Left kidney (tissue), 8 donors: Measurements from ENCODE around the gene CCDC198. TPM values are rescaled to one million over a fixed set of nuclear protein-coding genes. Genes with fewer than 3 reads are reported as not detected.

ENCODE experiments used
- DNase-seq: peaks from one replicate; pipeline ENCODE4 v3.0.0-alpha.2; 2013
- long read RNA-seq, 8 donors: transcript quantifications; one replicate each; lab custom pipeline, GENCODE V29; 2026
- polyA plus RNA-seq: library from polyadenylated mRNA; unstranded; fragments of 120-200 nt; gene quantifications from one replicate; pipeline ENCODE4 v1.2.1, GENCODE V29; 2013; ENCODE audit not compliant: insufficient read length

CCDC198 gene
- polyA plus RNA-seq, result 473 TPM
- long read RNA-seq, donor 1, partial matches to known transcripts, result 70 of 81 reads
- long read RNA-seq, donor 1, other reads (novel, unspliced or antisense), result 0 of 81 reads
- long read RNA-seq, donor 2, transcript CCDC198-209 (3 exons, 367 nt), result major isoform, 5 of 285 reads
- long read RNA-seq, donor 2, partial matches to known transcripts, result 272 of 285 reads
- long read RNA-seq, donor 2, other reads (novel, unspliced or antisense), result 0 of 285 reads
- long read RNA-seq, donor 3, partial matches to known transcripts, result 86 of 99 reads
- long read RNA-seq, donor 3, other reads (novel, unspliced or antisense), result 0 of 99 reads
- long read RNA-seq, donor 4, partial matches to known transcripts, result 0 of 1 reads
- long read RNA-seq, donor 4, other reads (novel, unspliced or antisense), result 0 of 1 reads
- long read RNA-seq, donor 5, transcript CCDC198-210 (6 exons, 1,030 nt), result major isoform, 13 of 62 reads
- long read RNA-seq, donor 5, transcript CCDC198-208 (6 exons, 1,187 nt), result minor isoform, 7 of 62 reads
- long read RNA-seq, donor 5, partial matches to known transcripts, result 30 of 62 reads
- long read RNA-seq, donor 5, other reads (novel, unspliced or antisense), result 5 of 62 reads
- long read RNA-seq, donor 6, partial matches to known transcripts, result 15 of 23 reads
- long read RNA-seq, donor 6, other reads (novel, unspliced or antisense), result 0 of 23 reads
- long read RNA-seq, donor 7, transcript CCDC198-209 (3 exons, 367 nt), result major isoform, 6 of 110 reads
- long read RNA-seq, donor 7, transcript CCDC198-208 (6 exons, 1,187 nt), result major isoform, 6 of 110 reads
- long read RNA-seq, donor 7, partial matches to known transcripts, result 90 of 110 reads
- long read RNA-seq, donor 7, other reads (novel, unspliced or antisense), result 0 of 110 reads
- long read RNA-seq, donor 8, partial matches to known transcripts, result 36 of 40 reads
- long read RNA-seq, donor 8, other reads (novel, unspliced or antisense), result 0 of 40 reads

GRCh38 chr14:57493467-57494181 is at the start of gene CCDC198:
Gene CCDC198, minus strand, starts transcription at chr14:57493857. Its CDS starts 142 bp downstream, at chr14:57493715.
- DNase-seq, result peak; percentile 77

DNA sequence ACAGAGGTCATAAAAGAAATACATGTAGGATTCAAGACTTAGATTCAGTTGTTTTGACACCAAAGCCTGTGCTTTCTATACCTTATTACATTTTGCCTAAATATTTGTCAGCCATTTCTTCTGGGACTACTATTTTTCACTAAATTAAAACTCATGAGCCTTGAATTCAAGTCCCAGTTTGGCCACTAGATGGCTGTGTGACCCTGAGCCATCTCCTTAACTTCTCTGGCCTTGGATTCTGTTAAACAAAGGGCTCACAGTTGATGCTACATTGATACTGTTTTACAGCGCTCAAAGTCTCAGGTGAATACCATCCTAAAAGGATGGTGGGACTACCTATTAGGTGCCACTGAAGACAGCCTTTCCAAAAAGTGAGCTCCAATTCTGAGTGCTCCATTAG is 39.6 kb upstream of the CCDC198 start:
- DNase-seq, result no peak

- DNase-seq, result no peak
Measured at GRCh38 chr14:57530571-57530970, 36.9 kb upstream of the CCDC198 start.

GRCh38 chr14:57526942-57527341 is 33.3 kb upstream of the CCDC198 start:
- no peak for DNase-seq

DNA sequence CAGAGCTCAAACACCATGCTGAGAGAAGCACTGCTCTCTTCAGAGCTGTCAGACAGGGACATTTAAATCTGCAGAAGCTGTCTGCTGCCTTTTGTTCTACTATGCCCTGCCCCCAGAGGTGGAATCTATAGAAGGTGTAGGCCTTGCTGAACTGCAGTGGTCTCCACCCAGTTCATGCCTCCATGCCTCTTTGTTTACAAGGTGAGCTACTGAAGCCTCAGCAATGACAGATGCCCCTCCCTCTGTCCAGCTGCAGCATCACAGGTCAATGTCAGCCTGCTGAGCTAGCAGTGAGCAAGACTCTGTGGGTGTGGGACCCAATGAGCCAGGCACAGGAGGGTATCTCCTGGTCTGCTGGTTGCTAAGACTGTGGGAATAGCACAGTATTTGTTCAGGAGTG is 25.4 kb upstream of the CCDC198 start:
- DNase-seq, result no peak

GRCh38 chr14:57512220-57512619 is 18.6 kb upstream of the CCDC198 start:
- DNase-seq, result no peak

DNA sequence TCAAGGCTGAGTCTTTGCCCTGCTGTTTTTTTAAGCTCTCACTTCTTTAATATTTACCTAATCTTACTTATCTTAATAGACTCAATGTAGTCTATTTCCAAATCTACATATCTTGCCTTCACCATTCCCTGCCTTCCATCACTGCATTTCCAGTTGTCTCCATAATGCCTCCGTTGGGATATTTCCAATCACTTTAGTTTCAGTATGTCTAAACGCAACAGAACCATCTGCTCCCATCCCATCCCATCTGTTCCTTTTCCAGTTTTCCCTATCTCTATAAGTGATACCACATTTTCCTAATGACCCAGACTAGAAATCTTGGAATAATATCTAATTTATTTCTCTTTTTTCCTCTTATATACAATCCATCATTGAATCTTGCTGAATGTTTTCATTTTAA is 15.1 kb upstream of the CCDC198 start:
- no peak for DNase-seq

DNA sequence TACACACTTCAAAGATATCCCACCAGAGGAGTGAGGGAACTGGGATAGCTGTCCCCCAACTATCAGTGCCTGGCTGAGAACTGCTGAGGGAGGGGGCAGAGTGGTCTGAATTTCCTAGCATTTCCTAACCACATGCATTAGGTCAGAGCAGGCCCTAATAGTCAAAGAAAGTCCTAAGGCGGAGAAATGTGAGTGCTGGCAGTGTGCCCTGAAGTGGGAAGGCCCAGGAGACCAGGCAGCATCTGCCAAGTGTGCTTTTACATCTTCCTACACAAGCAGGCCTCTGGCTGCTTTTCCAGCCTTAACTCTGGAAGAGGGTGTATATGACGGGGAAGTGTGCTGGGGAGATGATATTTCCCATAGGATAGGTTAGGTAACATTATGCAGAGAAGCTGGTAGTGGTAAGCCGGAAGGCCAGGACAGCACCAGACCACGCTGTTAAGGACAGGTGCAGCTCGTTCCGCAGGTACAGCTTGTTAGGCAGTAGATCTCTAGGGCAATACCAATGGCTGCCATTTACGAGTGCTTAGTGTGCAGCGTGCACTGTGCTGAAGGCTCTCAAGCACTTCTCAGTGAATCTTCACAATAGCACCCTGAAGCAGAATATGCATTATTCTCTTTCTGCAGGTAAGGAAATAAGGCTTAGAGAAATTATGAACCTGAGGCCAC is 9.1 kb upstream of the CCDC198 start:
- no peak for DNase-seq

- no peak for DNase-seq
Measured at GRCh38 chr14:57501039-57501557, 7.4 kb upstream of the CCDC198 start.

GRCh38 chr14:57498659-57499058 is 5.0 kb upstream of the CCDC198 start:
- no peak for DNase-seq

DNA sequence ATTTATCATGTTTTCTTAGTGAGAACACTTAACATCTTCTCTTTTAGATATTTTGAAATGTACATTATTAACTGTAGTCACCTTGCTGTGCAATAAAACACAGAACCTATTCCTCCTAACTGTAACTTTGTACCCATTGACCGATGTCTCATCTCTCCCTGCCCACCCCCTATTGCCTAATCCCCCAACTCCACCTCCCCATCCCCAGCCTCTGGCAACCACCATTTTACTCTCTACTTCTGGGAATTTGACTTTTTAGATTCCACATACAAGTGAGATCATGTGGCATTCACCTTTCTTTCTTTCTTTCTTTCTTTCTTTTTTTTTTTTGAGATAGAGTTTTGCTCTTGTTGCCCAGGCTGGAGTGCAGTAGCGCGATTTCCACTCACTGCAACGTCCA is 4.4 kb upstream of the CCDC198 start:
- DNase-seq, result no peak

DNA sequence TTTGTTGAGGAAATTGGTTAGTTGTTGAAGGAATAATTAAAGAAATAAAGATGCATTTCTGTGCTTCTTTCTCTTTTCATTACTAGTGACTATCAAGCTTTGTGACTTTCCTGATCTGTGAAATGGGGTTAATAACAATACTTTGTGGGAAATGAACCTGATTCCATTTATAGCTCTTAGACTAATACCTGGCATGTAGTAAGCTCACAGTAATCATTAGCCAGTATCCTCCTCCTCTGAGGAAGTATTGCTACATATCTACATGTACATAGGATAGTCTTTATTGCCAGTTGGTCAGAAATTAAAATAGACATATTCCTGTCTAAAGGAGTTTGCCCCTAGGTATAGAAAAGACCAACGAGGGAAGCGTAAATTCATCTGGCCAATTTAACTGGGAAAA is 1.8 kb upstream of the CCDC198 start:
- DNase-seq, result no peak

DNA sequence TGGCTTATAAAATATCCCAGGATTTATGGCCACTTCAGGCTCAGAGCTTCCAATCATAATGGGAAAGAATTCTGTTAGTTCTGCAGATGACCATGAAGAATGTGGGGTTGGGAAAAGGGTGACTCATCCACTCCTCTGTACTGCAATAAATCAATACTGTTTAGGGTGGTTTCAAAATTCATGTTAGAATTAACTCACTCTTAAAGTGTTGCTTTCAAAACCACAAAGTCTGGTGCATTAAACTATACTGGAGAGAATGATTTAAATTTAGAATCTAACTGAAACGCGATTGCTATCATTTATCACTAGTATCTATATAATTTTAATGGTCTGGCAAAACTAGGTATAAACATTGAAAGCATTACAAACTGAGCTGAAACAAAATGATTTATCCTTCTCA is 798 bp downstream of the CCDC198 start:
- DNase-seq, result no peak

GRCh38 chr14:57491640-57492039 is 2.0 kb downstream of the CCDC198 start:
- DNase-seq, result no peak

GRCh38 chr14:57487771-57488170 is 5.9 kb downstream of the CCDC198 start:
- no peak for DNase-seq

DNA sequence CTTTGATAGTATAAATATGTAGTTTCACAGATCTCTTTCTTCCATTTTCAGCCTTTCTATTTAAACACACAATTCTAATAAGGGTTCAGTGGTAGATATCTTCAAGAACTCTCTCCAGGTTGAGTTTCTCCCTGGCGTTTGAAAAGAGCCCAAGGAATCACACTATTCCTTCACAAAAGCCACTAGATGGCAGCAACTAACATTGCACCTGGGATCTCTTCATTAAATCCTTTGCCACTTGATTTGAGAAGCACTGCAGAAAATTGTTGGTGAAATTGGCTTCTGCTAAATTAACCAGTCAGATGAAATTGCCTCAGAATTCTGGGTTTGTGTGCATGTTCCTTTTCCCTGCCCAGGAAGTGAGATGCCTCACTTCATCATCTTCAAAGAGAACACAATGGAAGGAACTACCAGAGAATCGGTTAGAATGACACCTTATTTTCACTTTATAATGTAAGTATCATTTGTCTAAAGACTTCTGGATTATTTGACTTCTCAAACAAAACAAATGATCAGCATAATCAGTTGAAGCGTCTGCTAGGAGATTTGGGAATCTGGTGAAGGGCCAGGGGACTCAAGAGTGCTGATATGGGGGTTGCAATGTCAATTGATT is 6.8 kb downstream of the CCDC198 start:
- DNase-seq, result peak; percentile 63

DNA sequence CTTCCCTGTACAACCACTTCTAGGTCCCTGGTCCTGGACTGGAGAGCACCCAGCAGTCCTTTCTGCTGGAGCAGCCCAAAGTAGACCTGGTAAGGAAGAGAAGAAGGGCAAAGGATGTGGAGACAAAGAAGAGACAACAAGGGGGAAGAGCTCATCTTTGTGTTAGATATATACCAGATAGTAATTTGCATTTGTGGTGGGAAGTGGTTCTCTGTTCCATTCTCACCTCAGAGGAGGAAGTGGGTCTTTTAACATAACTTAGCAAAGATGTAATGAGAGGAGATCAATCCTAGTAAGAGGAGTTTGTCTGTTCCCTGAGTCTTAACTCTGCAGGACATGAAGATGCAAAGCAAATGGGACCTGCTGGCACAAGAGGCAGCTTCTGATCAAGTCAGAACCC is 8.0 kb downstream of the CCDC198 start:
- no peak for DNase-seq

DNA sequence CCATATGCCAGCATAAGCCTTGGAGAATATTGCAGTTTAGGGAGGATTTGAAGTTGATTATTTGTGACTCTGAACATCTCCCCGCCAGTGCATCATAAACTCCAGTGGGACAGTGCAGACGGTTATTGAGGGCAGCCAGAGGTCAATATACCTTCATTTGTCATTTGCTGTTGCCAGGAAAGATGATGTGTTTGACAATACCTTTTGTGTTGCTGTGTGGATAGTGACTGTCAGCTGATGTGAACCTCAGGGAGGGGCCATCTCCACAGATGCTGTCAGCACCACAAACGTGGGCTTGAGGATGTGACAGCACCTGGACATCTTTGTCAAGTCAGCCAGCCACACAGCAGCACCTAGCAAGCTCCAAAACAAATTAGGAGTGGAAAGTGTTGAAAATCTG is 11.5 kb downstream of the CCDC198 start:
- no peak for DNase-seq

- DNase-seq, result no peak
Measured at GRCh38 chr14:57480051-57480450, 13.6 kb downstream of the CCDC198 start.

GRCh38 chr14:57479197-57479596 is 14.5 kb downstream of the CCDC198 start:
- no peak for DNase-seq

DNA sequence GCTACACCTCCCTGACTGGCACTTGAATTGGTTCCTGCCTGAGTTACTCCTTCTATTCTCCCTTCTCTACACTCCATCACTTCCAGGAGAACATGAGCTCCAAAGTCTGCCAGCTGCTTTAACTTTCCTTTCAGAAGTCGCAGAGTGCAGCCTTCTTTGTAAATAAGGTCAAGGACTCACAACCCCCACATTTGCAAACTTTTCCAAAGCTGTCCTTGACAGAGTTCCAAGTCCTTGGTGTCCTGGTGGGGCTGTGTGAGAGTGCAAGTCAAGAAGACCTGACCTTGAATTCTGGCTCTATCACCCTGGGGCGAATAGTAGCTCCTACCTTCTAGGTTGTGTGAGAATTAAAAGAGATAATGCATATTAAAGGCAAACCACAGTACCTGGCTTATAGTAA is 15.6 kb downstream of the CCDC198 start:
- no peak for DNase-seq
